GM18520 (cell line): ENCODE measurements around the gene B9D1.
A peak's percentile ranks its signal among the peaks of the same experiment; 100 is the strongest.

Experiments used
- ATAC-seq: cut with Tn5 transposase; IDR thresholded peaks from one replicate; pipeline ENCODE4 v1.9.1; 2021; ENCODE audit not compliant: unreplicated experiment

The B9D1 gene

GRCh38 chr17:19321481-19322128, 40.9 kb downstream of the B9D1 start:
- ATAC-seq: no peak

GRCh38 chr17:19320876-19321275, 41.6 kb downstream of the B9D1 start:
- no peak for ATAC-seq

GRCh38 chr17:19319771-19320505, 42.6 kb downstream of the B9D1 start:
- ATAC-seq: no peak

GRCh38 chr17:19318611-19319010, 43.9 kb downstream of the B9D1 start:
- ATAC-seq: no peak

- no peak for ATAC-seq
These were observed 45.0 kb downstream of the B9D1 start for GRCh38 chr17:19317359-19318095.

- no peak for ATAC-seq
These were observed 45.7 kb downstream of the B9D1 start for GRCh38 chr17:19316761-19317358.

GRCh38 chr17:19315104-19315503, 47.4 kb downstream of the B9D1 start:
- no peak for ATAC-seq

GRCh38 chr17:19313746-19314651, 48.5 kb downstream of the B9D1 start:
- ATAC-seq: no peak

- ATAC-seq: no peak
These were observed 49.3 kb downstream of the B9D1 start for GRCh38 chr17:19313066-19313745.

- ATAC-seq: no peak
These were observed 50.1 kb downstream of the B9D1 start for GRCh38 chr17:19312406-19312805.

GRCh38 chr17:19311421-19312215, 50.9 kb downstream of the B9D1 start:
- no peak for ATAC-seq

- no peak for ATAC-seq
These were observed 51.5 kb downstream of the B9D1 start for GRCh38 chr17:19311016-19311415.

GRCh38 chr17:19310151-19310550, 52.4 kb downstream of the B9D1 start:
- no peak for ATAC-seq

- no peak for ATAC-seq
These were observed 52.8 kb downstream of the B9D1 start for GRCh38 chr17:19309701-19310100.

GRCh38 chr17:19308398-19308797, 54.1 kb downstream of the B9D1 start:
- no peak for ATAC-seq

GRCh38 chr17:19307521-19307920, 55.0 kb downstream of the B9D1 start:
- no peak for ATAC-seq

- peak; percentile 86 for ATAC-seq
These were observed 56.1 kb downstream of the B9D1 start for GRCh38 chr17:19306160-19307111.

GRCh38 chr17:19305761-19306159, 56.8 kb downstream of the B9D1 start:
- ATAC-seq: no peak
